Stimulated activated CD4-positive, alpha-beta T cell treated with anti-CD3 and anti-CD28 coated beads, Interleukin-4, amount 100 ng/mL, for 24 hours (primary cell): ENCODE results near the gene C1RL.

Experiments used
- DNase-seq: peaks from one replicate; pipeline ENCODE4 v3.0.0-alpha.2; 2020

C1RL gene

DNA sequence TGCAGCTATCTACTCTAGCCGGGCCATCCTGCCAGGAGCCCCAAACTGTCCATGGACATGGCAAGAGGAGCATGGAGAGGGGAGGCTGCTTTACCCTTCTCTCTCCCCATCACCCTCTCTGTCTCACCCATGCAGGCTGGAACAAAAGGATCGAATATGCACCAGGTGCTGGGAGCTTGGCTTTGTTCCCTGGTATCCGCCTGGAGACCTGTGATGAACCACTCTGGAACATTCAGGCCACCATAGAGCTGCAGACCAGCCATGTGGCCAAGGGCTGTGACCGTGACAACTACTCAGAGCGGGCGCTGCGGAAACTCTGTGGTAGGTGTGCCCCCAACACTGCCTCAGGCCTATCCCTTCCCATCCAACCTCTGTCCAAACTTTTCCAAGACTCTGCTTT is 27.1 kb upstream of the C1RL start:
- DNase-seq: no peak

DNA sequence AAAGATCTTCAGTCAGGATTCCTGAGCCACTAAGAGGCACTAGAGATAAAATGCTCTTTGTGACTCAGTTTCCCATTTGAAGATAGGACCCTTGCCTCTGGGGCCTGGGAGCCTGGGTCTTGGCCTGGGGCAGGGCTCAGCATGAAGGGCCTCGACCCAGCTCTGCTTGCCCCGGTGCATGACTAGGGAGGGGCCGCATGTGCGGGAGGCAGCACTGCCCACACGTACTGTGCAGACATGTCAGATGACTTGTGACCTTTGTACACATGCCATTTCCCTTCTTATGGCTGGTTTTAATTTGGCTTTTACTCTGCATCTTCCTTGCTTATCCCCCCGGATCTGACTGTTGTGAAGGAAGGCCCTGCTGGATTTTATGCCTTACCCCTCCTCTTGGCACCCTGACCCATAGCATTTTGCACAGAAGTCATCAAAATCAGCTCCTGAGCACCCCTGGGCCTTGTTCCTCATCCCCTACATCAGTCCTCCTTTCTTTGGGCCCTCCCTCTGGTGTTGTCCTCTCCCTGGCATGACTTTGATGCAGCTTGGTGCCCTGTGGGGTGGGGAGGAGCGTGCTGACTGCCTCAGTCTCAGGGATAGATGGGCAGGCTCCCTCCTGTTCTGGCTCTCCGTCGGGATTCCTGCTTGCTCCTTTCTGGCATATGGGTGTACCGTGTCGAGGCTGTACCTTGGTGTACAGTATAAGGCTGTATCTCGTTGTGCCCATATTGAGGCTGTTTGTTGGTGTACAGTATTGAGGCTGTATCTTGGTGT is 25.6 kb upstream of the C1RL start:
- no peak for DNase-seq

DNA sequence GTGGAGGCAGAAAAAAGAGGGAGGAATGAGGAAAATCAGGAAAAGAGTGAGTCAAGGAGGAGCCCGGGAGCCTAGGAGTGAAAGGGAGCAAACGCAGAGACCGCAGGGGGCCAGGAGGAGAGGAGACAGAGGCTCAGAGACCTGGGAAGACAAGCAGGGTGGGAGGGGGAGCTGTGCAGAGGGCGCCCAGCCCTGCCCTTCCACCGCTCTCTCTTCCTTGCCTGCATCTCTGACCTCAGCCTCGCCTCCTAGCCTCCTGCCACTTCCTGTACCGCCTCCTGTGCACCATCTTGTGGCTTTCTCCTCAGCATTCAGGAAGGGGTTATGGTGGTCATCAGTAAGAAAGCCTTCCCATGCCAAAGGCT is 22.5 kb upstream of the C1RL start:
- peak; percentile 22 for DNase-seq

DNA sequence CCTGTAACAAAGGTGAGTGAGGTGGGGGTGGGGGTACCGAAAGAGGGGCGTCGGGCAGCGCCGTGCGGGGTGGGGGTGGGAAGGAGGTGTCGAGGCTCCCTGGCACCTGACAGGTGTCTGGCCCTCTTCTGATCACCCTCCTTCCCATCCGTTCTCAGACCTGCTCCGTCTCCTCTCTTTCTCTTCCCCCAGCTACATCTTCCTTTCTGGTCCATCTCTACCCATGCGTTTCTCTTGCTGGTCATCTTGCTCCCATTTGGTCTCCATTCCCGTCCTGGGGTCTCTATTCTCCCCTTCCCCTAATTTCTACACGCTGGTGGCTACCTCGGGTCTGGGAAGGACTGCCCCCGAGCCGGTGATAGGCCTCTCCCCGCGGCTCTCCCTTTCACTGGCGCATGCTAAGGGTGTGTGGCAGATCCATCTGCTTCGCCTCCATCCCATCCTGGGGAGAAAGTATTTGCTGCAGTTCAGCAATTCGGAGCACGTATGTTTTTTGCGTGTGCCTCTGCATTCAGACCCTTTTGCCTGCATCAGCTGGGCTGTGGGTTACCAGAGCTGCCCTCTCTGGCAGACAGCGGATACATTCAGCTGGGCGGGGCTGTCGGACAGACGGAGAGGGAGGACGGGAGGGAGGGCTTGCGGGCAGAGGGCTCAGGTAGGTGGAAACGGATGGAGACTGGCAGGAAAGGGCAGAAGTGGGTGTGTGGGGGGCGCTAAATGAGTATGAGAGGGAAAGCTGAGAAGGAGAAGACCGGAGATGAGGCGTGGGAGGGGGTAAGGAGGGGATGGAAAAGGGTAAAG is 21.9 kb upstream of the C1RL start:
- peak; percentile 48 for DNase-seq

DNA sequence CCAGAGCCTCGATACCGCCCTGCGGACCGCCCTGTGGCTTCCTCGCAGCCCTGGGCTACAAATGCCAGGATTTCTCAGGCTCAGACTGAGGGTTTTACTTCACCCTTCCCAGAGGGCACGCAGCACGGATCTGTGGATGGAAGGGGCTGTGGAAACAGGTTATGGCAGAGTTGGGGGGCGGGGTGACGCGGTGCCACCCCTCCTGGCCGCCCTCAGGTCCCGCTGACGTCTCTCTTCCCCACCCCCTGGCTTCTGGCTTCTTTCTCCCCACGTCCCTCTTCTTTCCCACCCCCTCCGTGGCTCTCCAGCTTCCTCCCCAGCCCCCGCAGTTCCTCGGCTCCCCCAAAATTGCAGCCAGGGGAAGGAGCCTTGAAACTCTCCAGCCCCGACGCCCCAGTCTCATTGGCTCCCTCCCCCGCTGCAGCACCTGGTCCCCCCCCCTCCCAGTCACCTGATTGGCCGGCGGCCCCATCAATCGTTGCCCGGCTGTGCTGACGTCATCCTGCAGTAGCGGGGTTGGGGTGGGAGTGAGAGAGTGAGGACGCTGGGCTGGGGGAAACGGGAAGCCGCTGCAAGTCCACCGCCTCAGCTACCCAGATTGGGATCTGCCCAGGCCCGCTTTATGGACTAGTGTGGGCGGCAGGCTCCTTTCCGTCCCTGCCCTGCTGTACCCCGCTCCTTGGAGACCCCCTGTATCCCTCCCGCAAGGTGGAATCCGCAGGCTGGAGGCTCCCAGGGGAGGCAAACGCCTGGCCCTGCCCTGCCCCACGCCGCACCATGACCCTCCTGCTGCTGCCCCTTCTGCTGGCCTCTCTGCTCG is 21.1 kb upstream of the C1RL start, which contains the start of gene CLSTN3:
Gene CLSTN3, plus strand, starts transcription at position 500 of the 820 bp plus-strand sequence. Its CDS starts 278 bp downstream, at position 778.
- peak; percentile 84 for DNase-seq

DNA sequence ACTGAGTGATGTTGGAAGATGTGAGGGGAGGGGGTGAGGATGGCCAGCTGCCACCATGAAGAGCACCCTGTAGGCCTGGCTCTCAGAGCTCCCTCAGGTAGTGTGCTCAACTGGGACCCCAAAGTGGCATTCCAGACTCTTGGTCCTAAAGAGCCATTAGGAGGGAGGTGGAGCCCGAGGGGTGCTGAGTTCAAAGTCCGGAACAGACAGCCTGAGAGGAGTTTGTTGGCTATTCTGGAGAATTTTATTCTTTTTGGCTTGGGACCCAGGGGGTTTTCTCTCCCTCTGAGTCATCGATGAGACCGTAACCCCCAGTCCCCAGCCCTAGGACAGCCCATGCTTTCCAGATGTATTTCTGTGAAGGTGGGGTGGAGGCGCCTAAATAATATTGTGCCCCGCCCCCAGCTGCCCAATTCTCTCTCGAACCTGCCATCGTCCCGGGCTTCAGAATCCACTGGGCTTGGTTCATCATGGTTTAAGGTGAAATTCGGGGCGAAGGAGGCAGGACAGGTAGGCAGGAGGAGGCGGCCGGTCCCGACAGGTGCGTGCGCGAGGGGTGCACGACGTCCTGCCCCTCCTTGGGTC is 20.4 kb upstream of the C1RL start:
- DNase-seq: peak; percentile 9

DNA sequence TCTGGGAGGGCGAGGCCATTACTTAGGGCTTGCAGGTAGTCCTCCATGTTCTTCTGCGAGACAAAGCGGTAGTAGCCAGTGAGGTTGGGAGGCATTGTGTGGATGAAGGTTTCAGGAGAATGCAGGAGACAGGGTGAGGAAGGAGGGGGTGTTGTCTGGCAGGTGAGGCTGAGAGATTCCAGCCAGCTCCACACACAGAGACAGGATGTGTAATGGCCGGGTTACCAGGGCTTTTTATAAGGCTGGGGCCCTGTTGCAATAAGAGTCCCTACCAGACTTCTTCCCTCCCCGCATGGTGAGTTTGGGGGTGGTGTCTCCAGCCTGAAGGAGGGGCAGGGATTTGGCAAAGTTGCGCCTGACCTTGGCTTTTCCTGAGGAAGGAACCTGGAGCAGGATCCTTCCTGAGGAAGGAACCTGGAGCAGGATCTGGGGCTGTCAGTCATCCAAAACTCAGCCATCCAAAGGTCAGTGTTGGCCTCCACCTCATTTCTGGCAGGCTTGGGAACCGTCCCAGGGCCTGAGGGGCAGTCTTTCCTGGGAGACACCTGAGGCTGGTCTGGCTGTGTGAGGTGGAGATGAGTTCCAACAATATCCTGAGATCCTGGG is 19.8 kb upstream of the C1RL start, which contains the start of gene RBP5:
Gene RBP5, minus strand, starts transcription at position 209 of the 606 bp plus-strand sequence. Its CDS starts 114 bp downstream, at position 95.
- DNase-seq: no peak

DNA sequence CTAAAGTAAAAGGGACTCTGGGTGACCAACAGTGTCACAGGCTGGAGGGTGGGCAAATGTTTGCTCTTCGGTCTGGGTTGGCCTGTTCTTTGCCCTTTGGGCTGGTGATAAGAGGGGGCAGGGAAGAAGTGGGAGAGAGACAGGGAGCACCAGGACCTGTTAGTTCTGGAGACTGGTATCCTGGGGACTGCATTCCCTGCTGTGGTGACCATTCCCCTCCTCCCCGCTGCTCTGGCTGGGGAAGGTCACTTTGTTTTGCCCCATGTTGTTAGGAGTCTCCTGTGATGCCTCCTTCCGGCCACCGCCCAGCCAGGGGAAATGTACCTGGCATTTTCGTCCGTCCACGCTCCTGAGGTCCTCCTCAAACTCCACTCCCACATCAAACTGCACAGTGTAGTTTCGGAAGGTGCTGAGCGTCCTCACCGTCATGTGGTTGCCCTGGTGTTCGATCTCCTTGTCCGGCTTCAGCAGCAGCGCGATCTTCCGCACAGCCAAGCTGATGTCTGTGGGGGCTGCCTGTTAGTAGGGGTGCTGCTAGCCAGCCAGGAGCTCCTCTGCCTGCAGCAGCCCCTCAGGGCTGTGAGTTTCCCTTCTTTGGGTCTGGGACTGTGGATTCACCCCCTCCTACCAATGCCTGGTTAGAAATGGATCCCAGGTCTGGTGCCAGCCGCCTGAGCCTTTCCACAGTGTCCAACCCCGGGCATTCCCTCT is 19.1 kb upstream of the C1RL start:
- DNase-seq: no peak

DNA sequence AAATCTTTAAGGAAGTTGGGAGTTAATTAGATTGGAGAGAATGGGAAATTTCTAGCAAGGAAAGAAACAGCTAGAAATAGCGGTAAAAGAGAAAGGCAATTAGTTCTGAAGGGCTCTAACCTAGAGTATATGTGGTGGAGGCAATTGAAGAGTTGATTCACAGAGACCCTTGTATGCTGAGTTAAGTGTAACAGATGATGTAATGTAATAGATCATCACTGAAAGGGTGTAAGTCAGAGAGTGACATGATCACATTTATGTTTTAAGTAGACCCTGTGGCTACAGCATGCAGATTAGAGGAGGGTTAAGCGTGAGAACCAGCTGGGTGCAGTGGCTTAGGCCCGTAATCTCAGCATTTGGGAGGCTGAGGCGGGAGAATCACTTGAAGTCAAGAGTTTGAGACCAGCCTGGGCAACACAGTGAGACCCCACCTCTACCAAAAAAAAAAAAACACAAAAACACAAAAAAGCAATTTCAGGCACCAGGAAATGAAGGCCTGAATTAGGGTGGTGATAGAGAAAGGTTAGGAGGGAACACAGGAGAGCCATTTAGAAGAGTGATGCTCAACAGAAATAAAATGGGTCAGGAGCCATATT is 16.7 kb upstream of the C1RL start:
- no peak for DNase-seq

DNA sequence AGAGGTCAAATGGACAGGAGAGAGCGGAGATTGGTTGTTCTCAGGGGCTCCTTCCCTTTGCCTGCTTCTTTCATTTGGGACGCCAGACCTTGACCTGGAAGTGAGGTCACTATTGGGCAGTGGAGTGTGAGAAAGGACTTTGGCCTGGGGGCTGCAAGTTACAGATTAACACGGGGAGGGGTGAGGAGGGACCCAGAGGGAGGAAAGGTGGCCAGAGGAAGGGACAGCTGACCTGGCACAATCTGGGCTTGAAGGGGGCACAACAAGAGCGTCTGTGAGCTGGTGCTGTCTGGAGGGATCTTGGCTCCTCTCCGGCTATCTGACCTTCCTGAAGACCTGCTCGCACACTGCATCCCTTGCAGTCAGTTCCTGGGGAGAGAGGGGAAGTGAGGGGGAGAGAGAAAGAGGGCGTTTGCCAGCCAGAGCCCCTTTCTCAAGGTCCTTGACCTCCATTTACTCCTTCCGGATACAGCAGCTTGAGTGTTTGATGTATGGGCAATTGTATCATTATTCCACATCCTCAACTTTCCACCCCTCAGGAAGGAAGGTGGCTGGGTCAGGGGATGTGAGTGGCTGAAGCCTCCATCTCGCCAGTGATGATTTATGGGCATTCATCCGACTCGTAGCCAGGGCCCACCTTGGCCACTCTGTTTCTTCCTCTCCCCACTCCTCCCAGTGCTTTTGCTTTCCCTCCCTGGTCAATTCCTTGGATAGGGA is 14.9 kb upstream of the C1RL start:
- no peak for DNase-seq

DNA sequence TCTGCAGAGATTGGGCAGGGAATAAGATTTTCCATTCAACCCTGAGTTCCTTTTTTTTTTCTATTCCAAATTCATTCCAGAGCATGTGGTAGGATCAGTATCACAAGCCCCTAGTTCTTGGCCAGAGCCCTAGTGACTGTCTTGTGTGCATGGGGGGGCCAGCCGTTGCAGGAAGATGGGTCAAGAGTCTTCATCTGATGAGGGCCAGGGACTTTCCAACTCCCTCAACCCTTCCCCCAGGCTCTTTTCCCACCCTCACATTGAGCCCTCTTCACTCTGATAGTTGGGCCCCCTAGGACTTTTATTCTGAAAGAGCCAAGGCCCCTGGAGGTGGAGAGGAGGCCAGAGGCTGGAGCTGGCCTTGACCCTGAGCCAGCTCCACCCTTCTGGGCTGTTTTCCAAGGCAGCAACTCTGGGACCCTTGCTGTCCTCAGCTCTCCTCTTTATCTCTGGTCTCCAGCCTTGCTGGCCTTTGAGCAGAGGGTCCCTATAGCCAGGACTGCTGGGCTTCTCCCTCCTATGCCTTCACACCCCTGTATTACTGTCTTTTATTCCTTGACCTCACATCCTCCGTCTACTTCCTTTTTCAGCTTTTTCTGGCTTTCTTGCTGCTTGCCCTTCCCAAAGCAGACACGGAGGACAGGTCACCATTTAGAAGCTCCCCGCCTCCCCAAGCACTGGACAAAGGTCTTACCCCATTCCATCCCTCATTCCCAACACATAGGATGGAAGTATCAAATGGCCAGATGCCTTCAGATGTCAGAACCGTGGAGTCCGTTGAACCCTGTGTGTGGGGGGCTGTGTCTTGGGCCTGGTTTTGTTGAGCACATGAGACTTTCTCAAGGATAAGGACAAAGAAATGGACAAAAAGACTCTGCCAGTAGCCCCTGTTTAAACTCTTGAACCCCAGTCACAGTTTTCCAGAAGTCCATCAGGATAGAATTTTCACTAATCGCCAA is 14.1 kb upstream of the C1RL start:
- no peak for DNase-seq

DNA sequence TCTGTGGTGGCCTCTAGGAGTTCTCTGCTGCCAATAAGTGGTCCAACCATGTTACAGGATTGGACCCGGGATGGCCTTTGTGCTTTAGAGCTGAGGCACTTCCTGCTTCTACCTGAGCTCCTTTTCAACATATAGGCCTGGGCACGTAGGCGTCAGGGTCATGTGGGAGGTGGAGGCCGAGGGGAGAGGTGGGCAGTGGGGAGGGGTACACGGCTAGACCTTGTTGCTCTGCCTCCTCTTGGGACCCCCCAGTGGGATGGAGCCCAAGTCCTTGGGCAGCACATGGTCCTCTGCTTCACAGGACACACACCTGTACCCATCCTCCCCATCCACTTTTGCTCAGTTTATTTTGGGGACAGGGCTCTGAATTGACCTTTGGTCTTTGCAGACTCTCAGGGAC is 12.3 kb upstream of the C1RL start:
- no peak for DNase-seq

DNA sequence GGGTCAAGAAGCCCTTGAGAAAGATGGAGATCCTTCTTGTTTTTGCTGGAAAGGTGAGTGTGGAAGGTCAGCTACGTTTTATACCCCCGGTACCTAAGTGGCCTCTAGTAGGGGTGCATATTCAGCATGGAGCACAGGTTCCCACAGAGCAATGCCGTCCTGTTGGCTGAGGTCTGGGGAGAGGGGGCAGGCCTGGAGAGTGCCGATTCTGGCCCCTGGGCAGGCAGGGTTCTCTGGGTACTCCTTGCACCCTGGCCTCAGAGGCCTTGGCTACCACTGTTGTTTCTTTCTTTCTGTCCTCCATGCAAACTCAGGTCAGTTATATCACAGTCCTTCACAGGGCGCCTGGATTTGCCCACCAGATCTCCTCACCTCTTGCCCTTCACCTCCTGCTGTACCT is 11.2 kb upstream of the C1RL start:
- DNase-seq: no peak

DNA sequence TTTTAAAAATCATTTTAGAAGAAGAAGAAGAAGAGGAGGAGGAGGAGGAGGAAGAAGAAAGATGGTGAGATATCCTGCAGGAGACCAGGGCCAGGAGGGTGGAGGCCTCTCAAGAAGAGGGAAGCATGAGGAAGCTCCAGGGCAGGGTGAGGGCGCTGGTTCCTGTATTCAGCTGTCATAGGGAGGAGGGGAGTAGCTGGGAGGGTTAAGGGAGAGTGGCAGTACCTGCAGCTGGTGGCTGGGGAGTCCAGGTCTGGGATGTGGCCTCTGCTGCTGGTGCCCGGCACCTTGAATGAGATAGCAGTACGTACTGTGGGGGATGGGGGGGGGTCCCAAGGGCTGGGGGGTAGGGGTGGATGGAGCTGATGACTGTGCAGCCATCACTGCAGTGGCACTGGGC is 9.9 kb upstream of the C1RL start:
- no peak for DNase-seq

DNA sequence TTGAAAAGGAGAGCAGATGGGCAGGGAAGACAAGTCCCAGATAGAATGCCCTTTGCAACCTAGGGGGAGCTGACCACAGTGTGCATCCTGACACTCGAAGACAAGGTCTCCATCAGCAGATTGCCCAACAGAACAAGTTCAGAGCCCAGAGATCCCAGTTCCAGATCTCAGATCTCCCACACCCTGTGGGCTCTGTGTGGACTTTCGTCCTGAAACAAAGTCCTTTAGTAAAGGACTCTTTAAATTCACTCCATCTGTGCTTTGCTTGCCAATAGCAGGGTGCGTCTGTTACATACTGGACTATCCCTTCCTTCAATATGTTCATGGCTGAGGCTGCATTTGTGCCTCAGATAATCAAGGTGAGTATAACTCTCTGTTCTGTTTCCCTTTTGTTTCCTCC is 8.7 kb upstream of the C1RL start:
- no peak for DNase-seq

DNA sequence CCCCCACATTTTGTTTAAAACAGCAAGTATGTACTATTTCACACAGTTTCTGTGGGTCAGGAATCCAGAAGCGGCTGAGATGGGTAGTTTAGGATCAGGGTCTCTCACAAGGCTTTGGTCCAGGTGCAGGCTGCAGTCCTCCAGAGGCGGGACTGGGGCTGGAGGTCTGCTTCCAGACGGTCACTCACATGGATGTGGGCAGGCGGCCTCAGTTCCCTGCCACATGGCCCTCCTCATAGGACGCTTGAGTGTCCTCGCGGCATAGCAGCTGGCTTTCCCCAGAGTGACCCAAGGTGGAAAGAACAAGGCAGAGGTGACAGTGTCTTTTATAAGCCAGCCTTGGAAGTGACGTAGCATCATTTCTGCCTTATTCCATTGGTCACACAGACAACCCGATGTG is 7.9 kb upstream of the C1RL start:
- DNase-seq: no peak

DNA sequence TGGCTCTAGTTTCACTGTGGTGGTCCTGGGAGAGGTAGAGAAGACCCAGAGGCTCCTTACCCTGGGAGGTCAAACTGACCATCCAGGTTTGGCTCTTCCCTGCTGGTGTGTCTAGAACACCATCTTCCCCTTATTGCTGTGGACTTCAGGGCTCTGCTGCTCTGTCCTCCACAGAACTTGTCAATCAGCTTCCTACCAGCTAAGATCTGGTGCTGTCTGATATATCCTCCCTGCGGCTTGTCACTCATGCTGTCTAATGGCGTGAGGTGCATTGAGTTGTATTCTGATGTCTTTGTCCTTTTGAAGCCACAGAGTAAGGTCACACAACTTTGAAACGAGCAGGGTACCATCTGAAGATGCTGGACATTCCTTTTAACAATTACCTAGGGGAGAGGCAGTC is 7.2 kb upstream of the C1RL start:
- no peak for DNase-seq

DNA sequence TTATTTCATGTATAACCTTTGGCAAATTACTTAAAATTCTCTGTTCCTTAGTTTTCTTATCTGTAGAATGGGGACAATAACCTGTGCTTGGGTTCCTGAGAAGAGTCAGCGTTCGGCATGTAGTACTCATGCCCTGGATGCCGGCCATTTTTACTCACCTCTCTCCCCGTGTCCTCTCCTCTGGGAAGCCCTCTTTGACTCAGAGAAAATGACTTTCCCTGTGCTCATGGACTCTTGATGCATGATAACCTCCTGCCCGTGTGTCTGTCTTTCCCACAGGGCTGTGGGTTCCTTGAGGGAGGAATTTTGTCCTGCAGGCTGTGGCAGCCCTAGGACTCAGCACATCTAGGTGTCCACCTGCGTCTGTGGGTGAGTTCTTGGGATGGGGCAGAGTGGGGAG is 5.8 kb upstream of the C1RL start:
- DNase-seq: no peak

DNA sequence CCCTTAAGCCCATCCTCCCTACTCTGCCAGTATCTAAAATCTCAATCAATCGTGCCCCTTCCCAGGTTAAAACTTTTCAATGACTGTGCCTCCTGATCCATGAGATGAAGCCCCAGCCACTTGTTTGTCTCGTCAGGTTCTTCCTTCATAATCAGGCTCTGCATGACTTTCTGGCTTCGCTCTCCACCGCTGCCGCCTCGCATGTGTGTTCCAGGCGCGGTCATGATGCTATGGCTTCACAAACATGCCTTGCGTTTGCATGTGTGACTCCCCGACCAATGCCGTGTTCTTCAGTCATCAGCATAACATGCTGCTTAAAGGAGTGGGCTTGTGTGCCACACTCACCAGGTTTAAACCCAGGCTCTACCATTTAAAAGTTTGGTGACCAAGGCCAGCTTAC is 5.0 kb upstream of the C1RL start:
- no peak for DNase-seq
